ENCODE results near the gene CERS6. TPM values are rescaled to one million over a fixed set of nuclear protein-coding genes. Genes with fewer than 3 reads are reported as not detected.
A peak's percentile ranks its signal among the peaks of the same experiment; 100 is the strongest.

Gene CERS6
- total RNA-seq, 1 donor from 2014 or later: 27.1 TPM

DNA sequence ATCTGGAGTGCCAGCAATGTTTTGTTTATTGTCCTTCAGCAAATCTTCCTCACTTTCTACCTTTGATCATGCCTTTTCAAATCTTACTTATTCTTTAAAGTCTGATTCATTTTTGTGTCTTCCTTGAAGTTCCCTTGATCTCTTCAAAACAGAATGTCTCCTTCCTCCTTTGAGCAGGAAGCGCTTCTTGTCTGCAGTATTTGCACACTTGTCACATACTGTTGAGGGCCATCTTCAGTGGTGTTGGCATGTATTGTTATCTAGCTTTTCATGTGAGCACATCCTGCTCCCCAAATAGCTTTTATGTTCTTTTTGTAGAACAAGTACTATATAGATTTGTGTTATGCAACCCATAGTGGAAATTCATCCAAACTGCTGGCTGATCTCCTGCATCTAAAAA, 5.9 kb upstream of the CERS6 start:
- no peak overlapping the region for H3K27ac Mint-ChIP-seq
- H3K4me1 Mint-ChIP-seq (ENCODE audit: low read depth): peaks cover 12% of the 10 kb centered on the region
- no peaks in the 10 kb centered on the region for H3K27me3 Mint-ChIP-seq (ENCODE audit: insufficient read depth)
- H3K9me3 Mint-ChIP-seq: peaks cover 12% of the 10 kb centered on the region
- DNase-seq (ENCODE audit: low spot score): no peak
- H3K36me3 Mint-ChIP-seq (ENCODE audit: low read depth): peaks cover 1% of the 10 kb centered on the region
- H3K4me3 Mint-ChIP-seq: no peak overlapping the region
- intact Hi-C loops (cut with micrococcal nuclease): no loop called here

DNA sequence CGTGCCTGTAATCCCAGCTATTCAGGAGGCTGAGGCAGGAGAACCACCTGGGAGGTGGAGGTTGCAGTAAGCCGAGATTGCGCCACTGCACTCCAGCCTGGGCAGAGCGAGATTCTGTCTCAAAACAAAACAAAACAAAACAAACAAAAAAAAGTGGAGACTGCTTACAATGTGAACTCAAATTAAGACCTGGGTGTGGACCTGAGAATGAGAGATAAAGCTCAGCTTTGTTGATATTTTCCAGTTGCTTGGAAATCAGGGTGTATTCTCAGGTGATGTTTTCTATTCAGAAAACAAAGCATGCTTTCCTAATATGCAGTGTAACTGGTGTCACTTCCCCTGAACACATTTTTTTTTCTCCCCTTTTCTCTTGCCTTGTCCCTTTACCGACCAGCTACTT, 5.3 kb upstream of the CERS6 start:
- intact Hi-C loops (cut with micrococcal nuclease): no loop called here
- H3K27ac Mint-ChIP-seq: no peak overlapping the region
- DNase-seq (ENCODE audit: low spot score): no peak
- H3K36me3 Mint-ChIP-seq (ENCODE audit: low read depth): peaks cover 1% of the 10 kb centered on the region
- peaks cover 11% of the 10 kb centered on the region for H3K9me3 Mint-ChIP-seq
- H3K27me3 Mint-ChIP-seq (ENCODE audit: insufficient read depth): no peaks in the 10 kb centered on the region
- no peak overlapping the region for H3K4me3 Mint-ChIP-seq
- peaks cover 12% of the 10 kb centered on the region for H3K4me1 Mint-ChIP-seq (ENCODE audit: low read depth)

DNA sequence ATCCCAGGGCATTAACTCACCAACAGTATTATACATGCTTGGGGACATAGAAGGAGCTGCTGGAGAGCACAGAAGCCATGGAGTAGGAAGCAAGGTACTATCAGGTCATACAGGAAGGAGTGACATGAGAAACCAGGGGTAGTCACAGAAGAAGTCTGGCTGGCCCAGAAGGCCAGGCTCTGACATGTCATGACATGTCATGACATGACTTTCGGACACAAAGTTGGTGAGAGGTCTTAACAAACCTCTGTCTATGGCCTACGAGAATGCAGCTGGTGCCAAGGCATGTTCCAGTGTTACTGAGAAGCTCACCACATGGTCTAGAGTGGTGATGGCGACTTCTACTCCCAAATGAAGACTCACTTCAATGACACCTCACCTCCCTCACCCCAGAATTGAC, 3.3 kb upstream of the CERS6 start:
- peaks cover 3% of the 10 kb centered on the region for H3K9me3 Mint-ChIP-seq
- H3K36me3 Mint-ChIP-seq (ENCODE audit: low read depth): peaks cover 5% of the 10 kb centered on the region
- no peak overlapping the region for H3K27ac Mint-ChIP-seq
- intact Hi-C loops (cut with micrococcal nuclease): no loop called here
- no peak for DNase-seq (ENCODE audit: low spot score)
- no peak overlapping the region for H3K4me3 Mint-ChIP-seq
- peaks cover 3% of the 10 kb centered on the region for H3K27me3 Mint-ChIP-seq (ENCODE audit: insufficient read depth)
- H3K4me1 Mint-ChIP-seq (ENCODE audit: low read depth): peaks cover 19% of the 10 kb centered on the region

DNA sequence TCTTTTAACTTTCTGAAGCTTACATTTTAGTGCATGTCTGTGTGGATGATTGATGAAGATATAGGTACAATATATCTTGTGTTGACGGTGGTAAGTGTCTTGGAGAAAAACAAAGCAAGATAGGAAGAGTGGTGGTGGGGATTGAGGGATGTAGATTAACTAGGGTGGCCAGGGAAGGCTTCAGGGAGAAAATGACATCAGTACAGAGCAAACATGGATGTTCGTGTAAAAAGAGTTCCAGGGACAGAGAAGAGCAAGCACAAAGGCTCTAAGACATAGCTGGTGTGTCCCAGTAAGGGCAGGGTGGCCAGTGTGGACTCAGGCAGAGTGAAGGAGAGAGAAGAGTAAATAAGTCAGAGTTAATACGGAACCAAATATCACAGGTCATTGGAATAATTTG, 2.7 kb upstream of the CERS6 start:
- H3K4me1 Mint-ChIP-seq (ENCODE audit: low read depth): peaks cover 25% of the 10 kb centered on the region
- H3K9me3 Mint-ChIP-seq: no peaks in the 10 kb centered on the region

DNA sequence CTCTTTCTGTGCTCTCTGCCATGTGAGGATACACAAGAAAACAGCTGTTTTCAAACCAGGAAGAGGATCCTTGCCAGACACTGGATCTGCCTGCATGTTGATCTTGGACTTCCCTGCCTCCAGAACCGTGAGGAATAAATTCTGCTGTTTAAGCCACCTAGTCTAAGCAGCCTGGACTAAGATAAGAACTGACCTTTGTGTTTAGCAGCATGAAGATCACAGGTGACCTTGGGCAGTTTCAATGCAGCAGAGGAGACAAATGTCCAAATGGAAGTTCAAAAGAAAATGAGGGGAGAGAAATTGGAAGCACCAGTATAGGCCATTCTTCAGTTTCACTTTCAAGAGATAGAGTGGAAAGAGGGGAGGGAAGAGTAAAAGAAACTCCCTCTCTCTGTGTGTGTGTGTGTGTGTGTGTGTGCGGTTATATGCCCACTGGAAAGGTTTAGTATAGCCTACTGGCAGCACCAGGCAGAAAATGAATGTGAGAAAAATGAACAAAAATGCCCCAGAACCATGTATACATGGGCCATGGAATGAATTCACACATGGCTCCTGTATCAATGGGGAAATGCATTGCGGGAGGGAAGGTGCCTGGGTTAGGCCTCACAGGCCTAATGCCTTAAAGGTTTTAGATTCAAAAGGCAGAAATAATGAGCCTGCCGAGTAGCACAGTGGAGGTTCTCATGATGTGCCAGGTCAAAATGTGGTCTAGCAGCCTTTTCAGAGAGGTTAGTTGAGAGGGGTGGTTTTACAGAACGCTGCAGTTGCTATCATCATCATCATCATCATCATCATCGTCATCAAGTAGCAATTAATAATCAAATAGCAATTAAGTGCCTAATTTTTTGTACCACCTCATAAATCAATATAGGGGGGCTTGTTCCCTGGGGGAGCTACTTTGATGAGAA, 1.1 kb upstream of the CERS6 start:
- Mint-ChIP-seq H3K4me3 (no peak overlapping the region), H3K9me3 (no peaks in the 10 kb centered on the region), H3K27me3 (ENCODE audit: insufficient read depth) (peaks cover 3% of the 10 kb centered on the region), H3K4me1 (ENCODE audit: low read depth) (peaks cover 32% of the 10 kb centered on the region), H3K27ac (no peak overlapping the region), H3K36me3 (ENCODE audit: low read depth) (peaks cover 9% of the 10 kb centered on the region)
- intact Hi-C loops (cut with micrococcal nuclease): loop anchor here (1.0 to 5.0 kb wide), 4 partner anchors 33 to 208 kb away; partner anchors contain the start of gene STK39
- DNase-seq (ENCODE audit: low spot score): no peak

More for the DNA sequence above, 2.7 kb upstream of the CERS6 start:
- no peak for DNase-seq (ENCODE audit: low spot score)
- H3K27ac Mint-ChIP-seq: no peak overlapping the region
- H3K4me3 Mint-ChIP-seq: no peak overlapping the region
- intact Hi-C loops (cut with micrococcal nuclease): no loop called here
- peaks cover 4% of the 10 kb centered on the region for H3K36me3 Mint-ChIP-seq (ENCODE audit: low read depth)
- peaks cover 3% of the 10 kb centered on the region for H3K27me3 Mint-ChIP-seq (ENCODE audit: insufficient read depth)

DNA sequence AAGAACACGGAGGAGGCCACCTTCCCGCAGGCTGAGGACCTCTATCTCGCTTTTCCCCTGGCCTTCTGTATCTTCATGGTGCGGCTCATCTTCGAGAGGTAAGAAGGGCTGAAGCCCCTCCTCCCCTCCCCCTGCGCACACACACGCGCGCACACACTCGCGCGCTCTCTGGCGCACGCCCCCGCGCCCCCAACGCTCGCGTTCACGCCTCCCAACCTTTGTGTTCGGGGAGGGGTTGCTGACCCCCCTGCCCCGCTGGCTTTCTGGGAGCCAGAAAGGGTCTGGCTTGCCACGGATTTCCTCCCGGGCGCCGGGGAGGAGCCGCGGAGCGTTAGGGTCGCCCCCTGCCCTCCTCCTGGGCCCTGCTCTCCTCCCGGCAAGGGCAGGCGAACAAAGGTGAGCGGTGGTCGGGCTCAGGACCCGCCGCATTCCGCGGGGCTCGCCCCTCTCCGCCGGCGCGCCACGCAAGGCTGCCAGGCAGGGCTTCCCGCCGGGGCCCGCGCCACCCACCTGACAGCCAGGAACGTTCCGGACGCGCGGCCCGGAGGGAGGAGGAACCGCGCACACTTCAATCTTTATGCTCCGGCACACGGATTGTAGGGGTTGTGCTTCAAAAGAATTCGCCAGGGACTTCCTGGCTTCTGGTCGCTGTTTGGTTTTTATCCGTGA, 583 bp downstream of the CERS6 start:
- Mint-ChIP-seq H3K9me3 (no peaks in the 10 kb centered on the region), H3K4me3 (peak overlapping the region; percentile 93), H3K4me1 (ENCODE audit: low read depth) (peaks cover 44% of the 10 kb centered on the region), H3K27ac (peak overlapping the region; percentile 74), H3K36me3 (ENCODE audit: low read depth) (peaks cover 9% of the 10 kb centered on the region), H3K27me3 (ENCODE audit: insufficient read depth) (peaks cover 3% of the 10 kb centered on the region)
- peak; percentile 31 for DNase-seq (ENCODE audit: low spot score)
- intact Hi-C loops (cut with micrococcal nuclease): loop anchor here (1.0 to 5.0 kb wide), 8 partner anchors 9 to 245 kb away; partner anchors contain the start of gene STK39

DNA sequence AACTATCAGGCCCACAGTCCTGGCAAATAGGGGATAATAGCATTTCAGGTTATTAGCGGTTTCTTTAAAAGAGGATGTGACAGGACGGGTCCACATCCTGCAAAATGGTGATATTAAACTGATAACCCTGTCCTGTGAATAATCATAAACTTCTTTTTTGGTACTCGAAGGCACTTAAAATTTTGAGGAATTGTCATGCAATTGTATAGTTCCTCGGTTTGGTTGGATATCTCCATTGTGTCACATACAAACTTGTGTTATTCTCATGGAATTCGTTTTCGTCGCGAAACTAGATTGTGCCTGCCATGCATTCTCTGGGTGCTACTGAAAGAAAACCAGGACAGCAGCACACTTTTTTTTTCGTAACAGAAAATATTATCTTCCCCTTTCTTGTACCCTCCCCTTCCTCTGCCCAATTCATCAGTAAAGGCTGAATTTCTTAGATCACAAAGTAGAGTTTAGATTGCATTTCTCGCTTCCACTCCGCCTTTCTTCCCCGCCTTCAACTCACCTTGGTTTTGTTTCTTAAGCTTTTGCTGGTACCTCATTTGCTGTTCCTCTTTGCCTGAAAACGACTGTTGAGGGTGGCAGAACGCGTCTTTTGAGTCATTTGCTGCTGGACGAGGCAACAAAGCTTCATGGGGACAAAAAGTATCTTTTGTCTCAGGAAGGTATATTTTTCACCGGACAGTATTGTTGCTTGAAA, 1.3 kb downstream of the CERS6 start:
- H3K4me3 Mint-ChIP-seq: peak overlapping the region; percentile 93
- H3K27ac Mint-ChIP-seq: peak overlapping the region; percentile 74
- peaks cover 3% of the 10 kb centered on the region for H3K27me3 Mint-ChIP-seq (ENCODE audit: insufficient read depth)
- H3K36me3 Mint-ChIP-seq (ENCODE audit: low read depth): peaks cover 9% of the 10 kb centered on the region
- H3K9me3 Mint-ChIP-seq: no peaks in the 10 kb centered on the region
- no peak for DNase-seq (ENCODE audit: low spot score)
- peaks cover 51% of the 10 kb centered on the region for H3K4me1 Mint-ChIP-seq (ENCODE audit: low read depth)
- intact Hi-C loops (cut with micrococcal nuclease): loop anchor here (1.0 to 5.0 kb wide), 5 partner anchors 8 to 210 kb away; partner anchors contain the start of gene STK39

DNA sequence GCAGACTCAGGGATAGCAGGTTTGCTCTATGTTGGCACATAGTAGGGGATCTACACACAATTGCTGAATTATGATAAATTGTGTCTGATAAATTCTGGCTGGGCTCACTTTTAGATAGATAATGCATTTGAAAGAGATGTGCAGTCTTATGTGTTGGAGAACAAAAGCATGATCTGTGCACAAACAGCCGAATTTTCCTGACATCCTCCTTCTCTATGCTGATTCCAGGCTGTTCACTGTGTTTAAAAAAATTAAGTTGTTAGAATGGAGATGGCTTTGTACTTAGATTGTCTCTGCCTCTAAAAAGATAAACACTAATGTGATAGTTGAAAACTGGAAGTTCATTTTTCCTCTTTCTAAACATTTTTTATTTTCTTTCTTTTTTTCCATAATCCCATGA, 2.1 kb downstream of the CERS6 start:
- intact Hi-C loops (cut with micrococcal nuclease): loop anchor here (2.0 to 5.0 kb wide), 4 partner anchors 15 to 211 kb away; partner anchors contain the start of gene STK39
- peaks cover 51% of the 10 kb centered on the region for H3K4me1 Mint-ChIP-seq (ENCODE audit: low read depth)
- H3K36me3 Mint-ChIP-seq (ENCODE audit: low read depth): peaks cover 9% of the 10 kb centered on the region
- H3K27me3 Mint-ChIP-seq (ENCODE audit: insufficient read depth): peaks cover 3% of the 10 kb centered on the region
- H3K4me3 Mint-ChIP-seq: peak overlapping the region; percentile 93
- H3K9me3 Mint-ChIP-seq: no peaks in the 10 kb centered on the region
- no peak for DNase-seq (ENCODE audit: low spot score)
- no peak overlapping the region for H3K27ac Mint-ChIP-seq

DNA sequence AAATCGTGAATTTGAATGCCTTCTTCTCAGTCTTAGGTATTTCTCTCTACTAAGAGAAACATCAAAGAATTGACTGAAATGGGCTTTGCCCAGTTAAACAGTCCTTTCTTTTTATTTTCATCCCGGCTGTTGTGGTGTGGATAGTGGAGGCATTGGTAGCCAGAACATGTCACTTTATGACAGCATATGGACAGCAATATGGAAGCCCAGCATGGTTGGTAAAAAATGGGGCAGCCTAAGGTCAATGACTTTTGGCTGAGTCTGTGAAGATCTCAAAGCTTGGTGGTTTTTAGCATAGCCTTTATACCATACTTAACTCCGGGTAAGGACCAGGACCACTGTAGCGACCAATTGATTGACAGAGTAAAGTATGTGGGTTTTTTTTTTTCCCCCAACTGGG, 3.2 kb downstream of the CERS6 start:
- Mint-ChIP-seq H3K27ac (no peak overlapping the region), H3K36me3 (ENCODE audit: low read depth) (peaks cover 9% of the 10 kb centered on the region), H3K4me3 (no peak overlapping the region), H3K9me3 (no peaks in the 10 kb centered on the region), H3K27me3 (ENCODE audit: insufficient read depth) (peaks cover 3% of the 10 kb centered on the region), H3K4me1 (ENCODE audit: low read depth) (peaks cover 52% of the 10 kb centered on the region)
- intact Hi-C loops (cut with micrococcal nuclease): loop anchor here (2.0 to 5.0 kb wide), 4 partner anchors 14 to 212 kb away; partner anchors contain the start of gene STK39
- DNase-seq (ENCODE audit: low spot score): no peak

DNA sequence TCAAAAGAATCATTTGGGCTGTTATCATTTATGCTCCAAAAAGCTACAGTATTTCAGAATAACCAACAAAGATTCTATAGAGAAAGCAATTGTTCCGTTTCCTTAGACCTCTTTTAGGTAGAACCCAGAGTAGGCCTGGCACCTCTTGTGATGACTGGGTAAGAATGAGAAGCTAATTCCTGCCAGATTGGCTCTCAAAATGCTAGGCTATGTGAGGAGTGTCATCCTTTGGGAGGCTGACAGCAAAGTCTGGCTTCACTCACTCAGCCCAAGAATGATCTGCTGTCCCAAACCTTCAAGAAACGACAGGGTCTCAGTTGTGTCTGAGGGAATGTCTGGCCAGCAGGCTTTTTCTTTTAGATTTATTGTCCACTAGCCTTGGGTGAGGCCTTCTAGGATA, 4.5 kb downstream of the CERS6 start:
- no peak overlapping the region for H3K27ac Mint-ChIP-seq
- no peak for DNase-seq (ENCODE audit: low spot score)
- peaks cover 65% of the 10 kb centered on the region for H3K4me1 Mint-ChIP-seq (ENCODE audit: low read depth)

DNA sequence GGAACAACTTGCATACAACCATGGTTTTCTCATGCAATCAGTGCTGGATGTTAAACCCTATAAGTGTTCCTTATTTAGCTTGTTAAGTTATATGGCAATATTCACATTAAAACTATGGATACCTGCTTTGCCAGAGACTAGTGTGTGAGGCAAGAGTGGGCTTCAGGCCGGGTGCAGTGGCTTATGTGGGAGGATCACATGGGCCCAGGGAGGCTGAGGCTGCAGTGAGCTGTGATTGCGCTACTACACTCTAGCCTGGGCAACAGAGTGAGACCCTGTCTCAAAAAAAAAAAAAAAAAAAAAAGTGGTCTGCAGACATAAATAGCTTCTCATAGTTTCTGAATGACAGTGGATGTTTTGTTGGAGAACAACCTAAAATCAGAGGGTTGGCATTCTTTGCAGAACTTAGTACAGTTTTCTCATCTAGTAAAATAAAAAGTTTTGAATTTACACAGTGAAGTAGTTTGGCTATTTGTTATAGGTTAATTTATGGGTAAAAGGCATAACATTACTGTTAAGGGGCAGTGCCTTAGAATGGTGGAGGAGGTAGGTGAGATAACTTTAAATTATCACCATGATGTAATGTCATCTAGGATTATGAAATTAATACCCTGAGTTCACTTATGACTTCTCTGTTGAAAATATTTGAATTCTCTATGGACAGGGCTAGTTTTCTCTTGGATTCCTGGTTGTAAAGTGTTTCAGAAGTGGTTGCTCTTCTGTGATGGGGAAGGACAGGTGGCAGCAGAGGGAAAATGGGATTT, 5.3 kb downstream of the CERS6 start:
- Mint-ChIP-seq H3K4me1 (ENCODE audit: low read depth) (peaks cover 73% of the 10 kb centered on the region), H3K9me3 (no peaks in the 10 kb centered on the region), H3K4me3 (no peak overlapping the region), H3K27ac (no peak overlapping the region), H3K36me3 (ENCODE audit: low read depth) (peaks cover 9% of the 10 kb centered on the region), H3K27me3 (ENCODE audit: insufficient read depth) (peaks cover 3% of the 10 kb centered on the region)
- intact Hi-C loops (cut with micrococcal nuclease): no loop called here
- no peak for DNase-seq (ENCODE audit: low spot score)

More for the DNA sequence above, 4.5 kb downstream of the CERS6 start:
- intact Hi-C loops (cut with micrococcal nuclease): no loop called here
- H3K27me3 Mint-ChIP-seq (ENCODE audit: insufficient read depth): peaks cover 3% of the 10 kb centered on the region
- no peaks in the 10 kb centered on the region for H3K9me3 Mint-ChIP-seq
- no peak overlapping the region for H3K4me3 Mint-ChIP-seq
- peaks cover 9% of the 10 kb centered on the region for H3K36me3 Mint-ChIP-seq (ENCODE audit: low read depth)

DNA sequence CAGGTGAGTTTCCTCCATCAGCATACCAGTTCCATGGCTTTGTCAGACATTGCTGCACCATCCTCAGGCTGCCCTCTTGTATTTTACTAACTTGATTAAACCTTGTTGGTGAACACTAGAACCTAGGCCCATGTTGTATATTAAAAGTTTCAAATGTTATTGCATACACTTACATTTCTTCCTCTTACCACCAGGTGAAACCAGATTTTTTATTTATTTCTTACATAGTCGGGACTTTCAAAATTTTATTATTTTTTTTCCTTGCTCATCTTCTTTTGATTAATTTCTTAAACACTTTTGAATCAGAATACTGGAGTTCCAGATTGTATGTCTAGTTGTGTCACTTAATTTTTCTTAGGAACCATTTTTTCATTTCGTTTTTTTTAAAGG, 5.9 kb downstream of the CERS6 start:
- Mint-ChIP-seq H3K27ac (no peak overlapping the region), H3K4me3 (no peak overlapping the region), H3K4me1 (ENCODE audit: low read depth) (peaks cover 79% of the 10 kb centered on the region), H3K36me3 (ENCODE audit: low read depth) (peaks cover 11% of the 10 kb centered on the region), H3K27me3 (ENCODE audit: insufficient read depth) (peaks cover 3% of the 10 kb centered on the region), H3K9me3 (no peaks in the 10 kb centered on the region)
- intact Hi-C loops (cut with micrococcal nuclease): no loop called here
- DNase-seq (ENCODE audit: low spot score): no peak

Data from activated T-helper 1 cell treated with anti-CD3 and anti-CD28 coated beads, Interleukin-12 subunit alpha, Interleukin-12 subunit beta, Interleukin-2, Interleukin-4 antibody, amounts not matched to agents 30 ng/mL and 10 ng/mL and 1 ng/mL, durations not matched to agents 14 hours and 24 hours and 36 hours (primary cell).